ENCODE data around the gene OR5J2. TPM values are rescaled to one million over a fixed set of nuclear protein-coding genes. Genes with fewer than 3 reads are reported as not detected.

OR5J2 gene
- total and polyA plus RNA-seq, 2 of the 4 experiments (the other 2 are of a cell fraction): not detected

DNA sequence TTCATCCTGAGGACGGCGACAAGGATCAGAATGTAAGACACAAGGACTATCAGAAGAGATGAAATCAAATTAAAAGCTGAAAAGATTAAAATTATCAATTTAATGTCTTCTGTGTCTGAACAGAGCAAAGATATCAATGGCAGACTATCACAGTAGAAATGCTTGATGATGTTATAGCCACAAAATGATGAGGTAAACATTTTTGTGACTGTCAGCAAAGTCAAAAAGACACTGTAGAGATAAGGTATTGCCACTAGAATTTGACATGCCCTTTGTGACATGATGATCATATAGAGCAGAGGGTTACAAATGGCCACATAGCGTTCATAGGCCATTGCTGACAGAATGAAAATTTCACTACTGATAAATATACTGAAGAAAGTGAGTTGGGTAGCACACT is 12.2 kb downstream of the OR5J2 start:
- no peaks in the 10 kb centered on the region for H4K20me1 ChIP-seq (ENCODE audit: insufficient read depth, low read length)
- H2AK9ac ChIP-seq (replicated peaks; ENCODE audit: low read depth, low read length, poor library complexity): no peak overlapping the region
- WGBS, 2 experiments (ENCODE audit: extremely low coverage in 2 of 2, insufficient read length in 1 of 2): no CpG with 5 or more reads among the region's 3 CpGs
- H3K56ac ChIP-seq (ENCODE audit: extremely low read depth, insufficient read depth, low read length): no peak overlapping the region
- H3K18ac ChIP-seq (ENCODE audit: low read depth, low read length): no peak overlapping the region
- DNase-seq (no peak), ATAC-seq (ENCODE audit: low read depth) (no peak)
- no peak overlapping the region for H2BK20ac ChIP-seq (ENCODE audit: low read depth, low read length)
- in situ Hi-C loops (cut with MboI; ENCODE audit: low sequenced_read_pairs): no loop called here
- no peak overlapping the region for H3K23ac ChIP-seq (ENCODE audit: low read depth, low read length)
- intact Hi-C loops (cut with micrococcal nuclease): no loop called here
- H3K14ac ChIP-seq (replicated peaks; ENCODE audit: low read depth, low read length): no peak overlapping the region
- H3K4me1 ChIP-seq (ENCODE audit: control insufficient read depth, insufficient read depth, low read length): no peaks in the 10 kb centered on the region
- TF ChIP-seq, protein P1, sequence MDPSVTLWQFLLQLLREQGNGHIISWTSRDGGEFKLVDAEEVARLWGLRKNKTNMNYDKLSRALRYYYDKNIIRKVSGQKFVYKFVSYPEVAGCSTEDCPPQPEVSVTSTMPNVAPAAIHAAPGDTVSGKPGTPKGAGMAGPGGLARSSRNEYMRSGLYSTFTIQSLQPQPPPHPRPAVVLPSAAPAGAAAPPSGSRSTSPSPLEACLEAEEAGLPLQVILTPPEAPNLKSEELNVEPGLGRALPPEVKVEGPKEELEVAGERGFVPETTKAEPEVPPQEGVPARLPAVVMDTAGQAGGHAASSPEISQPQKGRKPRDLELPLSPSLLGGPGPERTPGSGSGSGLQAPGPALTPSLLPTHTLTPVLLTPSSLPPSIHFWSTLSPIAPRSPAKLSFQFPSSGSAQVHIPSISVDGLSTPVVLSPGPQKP (IDR thresholded peaks at IDR 0.05; ENCODE audit: borderline replicate concordance, low read depth, low read length): no peak
- TF ChIP-seq, protein P2, sequence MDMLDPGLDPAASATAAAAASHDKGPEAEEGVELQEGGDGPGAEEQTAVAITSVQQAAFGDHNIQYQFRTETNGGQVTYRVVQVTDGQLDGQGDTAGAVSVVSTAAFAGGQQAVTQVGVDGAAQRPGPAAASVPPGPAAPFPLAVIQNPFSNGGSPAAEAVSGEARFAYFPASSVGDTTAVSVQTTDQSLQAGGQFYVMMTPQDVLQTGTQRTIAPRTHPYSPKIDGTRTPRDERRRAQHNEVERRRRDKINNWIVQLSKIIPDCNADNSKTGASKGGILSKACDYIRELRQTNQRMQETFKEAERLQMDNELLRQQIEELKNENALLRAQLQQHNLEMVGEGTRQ (IDR thresholded peaks at IDR 0.05; ENCODE audit: low read depth, low read length): no peak
- TF ChIP-seq MAFK (IDR thresholded peaks at IDR 0.05; ENCODE audit: low read depth, low read length) (peak; percentile 60; the same call in 1 of the 2 replicates), RCOR1 (IDR thresholded peaks at IDR 0.05; ENCODE audit: insufficient replicate concordance, low read length) (no peak), CHD1 (IDR thresholded peaks at IDR 0.05; ENCODE audit: low read depth, low read length) (no peak), NFE2L2 (IDR thresholded peaks at IDR 0.05; ENCODE audit: low read depth, low read length) (no peak), MAZ (IDR thresholded peaks at IDR 0.05; ENCODE audit: borderline replicate concordance, low read depth, low read length) (no peak), CEBPB (IDR thresholded peaks at IDR 0.05; ENCODE audit: low read depth, low read length) (no peak)
- CTCF ChIA-PET: no interaction called here
- H3K79me1 ChIP-seq (ENCODE audit: low read depth in 1 of 2, low read length in 2 of 2): no peaks in the 10 kb centered on the region
- H2BK15ac ChIP-seq (ENCODE audit: low read depth, low read length): no peak overlapping the region
- H3K4me2 ChIP-seq (ENCODE audit: low read depth, low read length): no peak overlapping the region
- no peak overlapping the region for H3K4me3 ChIP-seq (ENCODE audit: insufficient read depth, low read depth, low read length)
- BruUV-seq (replicated peaks): no TSS peak
- no peak overlapping the region for H2AFZ ChIP-seq (replicated peaks; ENCODE audit: low read length, poor library complexity)
- no peak overlapping the region for H2BK120ac ChIP-seq (ENCODE audit: low read depth, low read length)
- H3K27ac ChIP-seq (ENCODE audit: insufficient read depth, low read length): no peak overlapping the region
- H2BK5ac ChIP-seq (ENCODE audit: low read depth, low read length, poor library complexity, severe bottlenecking): no peak overlapping the region
- H3K9me3 ChIP-seq (ENCODE audit: control insufficient read depth, insufficient read depth, low read length): 0 out of 2 replicates have a peak, but pooled peaks cover 1% of the 10 kb centered on the region
- no peak overlapping the region for H4K5ac ChIP-seq (ENCODE audit: low read depth, low read length)
- H3K9me1 ChIP-seq (ENCODE audit: insufficient read depth, low read length): no peaks in the 10 kb centered on the region
- H2AK5ac ChIP-seq (ENCODE audit: low read depth, low read length): no peak overlapping the region
- no peak overlapping the region for H4K91ac ChIP-seq (ENCODE audit: insufficient read depth, low read depth, low read length)
- H3K4ac ChIP-seq (ENCODE audit: low read depth, low read length): no peak overlapping the region
- POLR2A ChIA-PET (ENCODE audit: unreplicated experiment): no interaction called here
- no peak overlapping the region for H4K8ac ChIP-seq (ENCODE audit: low read depth in 2 of 2, low read length in 2 of 2)
- no peaks in the 10 kb centered on the region for H3K36me3 ChIP-seq (ENCODE audit: control insufficient read depth, insufficient read depth, low read length)
- no peaks in the 10 kb centered on the region for H3K27me3 ChIP-seq (ENCODE audit: control insufficient read depth, insufficient read depth, low read length)
- dilution Hi-C loops (cut with HindIII; ENCODE audit: low sequenced_read_pairs, unreplicated experiment): no loop called here
- no peak overlapping the region for H3K9ac ChIP-seq (ENCODE audit: low read depth, low read length)

Measured in IMR-90 (cell line).